ENCODE data around the gene WDR46.

WDR46 gene

DNA sequence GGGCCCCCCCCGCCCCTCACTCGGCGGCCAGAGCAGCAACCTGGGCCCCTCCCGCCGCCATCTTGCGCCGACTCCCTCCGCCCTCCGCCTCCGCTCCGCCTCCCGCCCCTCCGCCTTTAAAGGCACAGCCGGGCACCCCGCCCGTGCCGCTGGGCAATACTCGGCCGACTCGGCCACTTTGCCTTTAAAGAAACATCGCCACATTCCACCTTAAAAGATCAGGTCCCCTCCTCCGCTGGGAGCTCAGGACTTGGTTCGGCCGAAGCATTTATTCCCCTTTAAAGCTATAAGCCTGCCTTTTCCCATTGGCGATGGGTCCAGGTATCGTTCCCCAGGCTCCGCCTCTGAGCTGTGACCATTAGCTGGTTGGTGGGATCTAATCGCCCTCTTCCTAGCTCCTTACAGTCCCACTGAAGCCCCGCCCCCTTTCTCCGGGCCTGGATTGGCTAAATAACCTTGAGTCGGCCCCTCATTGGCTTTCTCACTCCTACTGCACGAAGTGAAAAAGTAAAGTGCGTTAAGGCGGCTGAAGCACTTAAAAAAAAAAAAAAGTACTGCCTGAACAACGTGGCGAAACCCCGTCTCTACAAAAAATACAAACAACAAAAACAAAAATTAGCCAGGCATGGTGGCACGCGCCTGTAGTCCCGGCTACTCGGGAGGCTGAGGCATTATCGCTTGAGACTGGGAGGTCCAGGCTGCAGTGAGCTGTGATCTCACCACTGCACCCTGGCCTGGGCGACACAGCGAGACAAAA lies 28.8 kb upstream of the WDR46 start, which contains the start of gene ZBTB22:
ZBTB22 (minus strand) TSS at position 76 of the 757 bp plus-strand sequence. CDS start 828 bp downstream, outside the sequence.
- no peaks in the 10 kb centered on the region for H3K9me3 ChIP-seq (ENCODE audit: control insufficient read depth, insufficient read depth, low read depth, low read length)
- ChIA-PET POLR2A (interaction anchor here (0.5 to 3.3 kb wide), 35 partner anchors 8 to 1652 kb away, joined by 3 to 57 read pairs (median 5); partner anchors contain the start of genes B3GALT4, CSNK2B, CUTA and KIFC1), CTCF (interaction anchor here (0.6 to 2.9 kb wide), 13 partner anchors 14 to 272 kb away, joined by 3 to 21 read pairs (median 5); partner anchors contain the start of genes B3GALT4 and RGL2)
- H3K4me3 ChIP-seq (ENCODE audit: low read depth, low read length): peak within 1 kb of the TSS; percentile 58
- peak within 1 kb of the TSS; percentile 35 for H3K27ac ChIP-seq (ENCODE audit: extremely low read depth, low read depth, low read length)
- H3K36me3 ChIP-seq (ENCODE audit: control insufficient read depth in 2 of 2, insufficient read depth in 1 of 2, low read length in 2 of 2): peaks cover 14 to 41% of the 10 kb centered on the region in 2 experiments
- peaks cover 25% of the 10 kb centered on the region for H3K4me1 ChIP-seq (ENCODE audit: control insufficient read depth, insufficient read depth, low read length)
- TF ChIP-seq ZNF76 (tag by site-specific recombination; IDR thresholded peaks at IDR 0.05; ENCODE audit: borderline replicate concordance, low read depth): 0 out of 2 replicates have a peak, but pooled peaks have one; percentile 6
- peak; percentile 56; the same call in 1 of the 2 replicates for TF ChIP-seq ZNF324 (tag by site-specific recombination; IDR thresholded peaks at IDR 0.05)
- TF ChIP-seq BCL11B (tag by site-specific recombination; IDR thresholded peaks at IDR 0.05; ENCODE audit: low read depth): no peak
- TF ChIP-seq ZNF391 (tag by site-specific recombination; IDR thresholded peaks at IDR 0.05; ENCODE audit: borderline replicate concordance, low read depth): no peak; the same call in 1 of the 2 replicates
- TF ChIP-seq, protein P1, sequence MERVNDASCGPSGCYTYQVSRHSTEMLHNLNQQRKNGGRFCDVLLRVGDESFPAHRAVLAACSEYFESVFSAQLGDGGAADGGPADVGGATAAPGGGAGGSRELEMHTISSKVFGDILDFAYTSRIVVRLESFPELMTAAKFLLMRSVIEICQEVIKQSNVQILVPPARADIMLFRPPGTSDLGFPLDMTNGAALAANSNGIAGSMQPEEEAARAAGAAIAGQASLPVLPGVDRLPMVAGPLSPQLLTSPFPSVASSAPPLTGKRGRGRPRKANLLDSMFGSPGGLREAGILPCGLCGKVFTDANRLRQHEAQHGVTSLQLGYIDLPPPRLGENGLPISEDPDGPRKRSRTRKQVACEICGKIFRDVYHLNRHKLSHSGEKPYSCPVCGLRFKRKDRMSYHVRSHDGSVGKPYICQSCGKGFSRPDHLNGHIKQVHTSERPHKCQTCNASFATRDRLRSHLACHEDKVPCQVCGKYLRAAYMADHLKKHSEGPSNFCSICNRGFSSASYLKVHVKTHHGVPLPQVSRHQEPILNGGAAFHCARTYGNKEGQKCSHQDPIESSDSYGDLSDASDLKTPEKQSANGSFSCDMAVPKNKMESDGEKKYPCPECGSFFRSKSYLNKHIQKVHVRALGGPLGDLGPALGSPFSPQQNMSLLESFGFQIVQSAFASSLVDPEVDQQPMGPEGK (tag by site-specific recombination; IDR thresholded peaks at IDR 0.05): peak; percentile 43; the same call in 1 of the 2 replicates
- TF ChIP-seq ZSCAN23 (tag by site-specific recombination; IDR thresholded peaks at IDR 0.05): no peak
- TF ChIP-seq, protein P2, sequence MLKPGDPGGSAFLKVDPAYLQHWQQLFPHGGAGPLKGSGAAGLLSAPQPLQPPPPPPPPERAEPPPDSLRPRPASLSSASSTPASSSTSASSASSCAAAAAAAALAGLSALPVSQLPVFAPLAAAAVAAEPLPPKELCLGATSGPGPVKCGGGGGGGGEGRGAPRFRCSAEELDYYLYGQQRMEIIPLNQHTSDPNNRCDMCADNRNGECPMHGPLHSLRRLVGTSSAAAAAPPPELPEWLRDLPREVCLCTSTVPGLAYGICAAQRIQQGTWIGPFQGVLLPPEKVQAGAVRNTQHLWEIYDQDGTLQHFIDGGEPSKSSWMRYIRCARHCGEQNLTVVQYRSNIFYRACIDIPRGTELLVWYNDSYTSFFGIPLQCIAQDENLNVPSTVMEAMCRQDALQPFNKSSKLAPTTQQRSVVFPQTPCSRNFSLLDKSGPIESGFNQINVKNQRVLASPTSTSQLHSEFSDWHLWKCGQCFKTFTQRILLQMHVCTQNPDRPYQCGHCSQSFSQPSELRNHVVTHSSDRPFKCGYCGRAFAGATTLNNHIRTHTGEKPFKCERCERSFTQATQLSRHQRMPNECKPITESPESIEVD (tag by site-specific recombination; IDR thresholded peaks at IDR 0.05): 0 out of 2 replicates have a peak, but pooled peaks have one; percentile 15
- no peak; the same call in 1 of the 2 replicates for TF ChIP-seq ZNF10 (tag by site-specific recombination; IDR thresholded peaks at IDR 0.05)
- TF ChIP-seq, protein P3, sequence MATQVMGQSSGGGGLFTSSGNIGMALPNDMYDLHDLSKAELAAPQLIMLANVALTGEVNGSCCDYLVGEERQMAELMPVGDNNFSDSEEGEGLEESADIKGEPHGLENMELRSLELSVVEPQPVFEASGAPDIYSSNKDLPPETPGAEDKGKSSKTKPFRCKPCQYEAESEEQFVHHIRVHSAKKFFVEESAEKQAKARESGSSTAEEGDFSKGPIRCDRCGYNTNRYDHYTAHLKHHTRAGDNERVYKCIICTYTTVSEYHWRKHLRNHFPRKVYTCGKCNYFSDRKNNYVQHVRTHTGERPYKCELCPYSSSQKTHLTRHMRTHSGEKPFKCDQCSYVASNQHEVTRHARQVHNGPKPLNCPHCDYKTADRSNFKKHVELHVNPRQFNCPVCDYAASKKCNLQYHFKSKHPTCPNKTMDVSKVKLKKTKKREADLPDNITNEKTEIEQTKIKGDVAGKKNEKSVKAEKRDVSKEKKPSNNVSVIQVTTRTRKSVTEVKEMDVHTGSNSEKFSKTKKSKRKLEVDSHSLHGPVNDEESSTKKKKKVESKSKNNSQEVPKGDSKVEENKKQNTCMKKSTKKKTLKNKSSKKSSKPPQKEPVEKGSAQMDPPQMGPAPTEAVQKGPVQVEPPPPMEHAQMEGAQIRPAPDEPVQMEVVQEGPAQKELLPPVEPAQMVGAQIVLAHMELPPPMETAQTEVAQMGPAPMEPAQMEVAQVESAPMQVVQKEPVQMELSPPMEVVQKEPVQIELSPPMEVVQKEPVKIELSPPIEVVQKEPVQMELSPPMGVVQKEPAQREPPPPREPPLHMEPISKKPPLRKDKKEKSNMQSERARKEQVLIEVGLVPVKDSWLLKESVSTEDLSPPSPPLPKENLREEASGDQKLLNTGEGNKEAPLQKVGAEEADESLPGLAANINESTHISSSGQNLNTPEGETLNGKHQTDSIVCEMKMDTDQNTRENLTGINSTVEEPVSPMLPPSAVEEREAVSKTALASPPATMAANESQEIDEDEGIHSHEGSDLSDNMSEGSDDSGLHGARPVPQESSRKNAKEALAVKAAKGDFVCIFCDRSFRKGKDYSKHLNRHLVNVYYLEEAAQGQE (tag by site-specific recombination; IDR thresholded peaks at IDR 0.05): 0 out of 2 replicates have a peak, but pooled peaks have one; percentile 35
- TF ChIP-seq ZBTB21 (tag by site-specific recombination; IDR thresholded peaks at IDR 0.05): peak; percentile 69
- TF ChIP-seq, protein P4, sequence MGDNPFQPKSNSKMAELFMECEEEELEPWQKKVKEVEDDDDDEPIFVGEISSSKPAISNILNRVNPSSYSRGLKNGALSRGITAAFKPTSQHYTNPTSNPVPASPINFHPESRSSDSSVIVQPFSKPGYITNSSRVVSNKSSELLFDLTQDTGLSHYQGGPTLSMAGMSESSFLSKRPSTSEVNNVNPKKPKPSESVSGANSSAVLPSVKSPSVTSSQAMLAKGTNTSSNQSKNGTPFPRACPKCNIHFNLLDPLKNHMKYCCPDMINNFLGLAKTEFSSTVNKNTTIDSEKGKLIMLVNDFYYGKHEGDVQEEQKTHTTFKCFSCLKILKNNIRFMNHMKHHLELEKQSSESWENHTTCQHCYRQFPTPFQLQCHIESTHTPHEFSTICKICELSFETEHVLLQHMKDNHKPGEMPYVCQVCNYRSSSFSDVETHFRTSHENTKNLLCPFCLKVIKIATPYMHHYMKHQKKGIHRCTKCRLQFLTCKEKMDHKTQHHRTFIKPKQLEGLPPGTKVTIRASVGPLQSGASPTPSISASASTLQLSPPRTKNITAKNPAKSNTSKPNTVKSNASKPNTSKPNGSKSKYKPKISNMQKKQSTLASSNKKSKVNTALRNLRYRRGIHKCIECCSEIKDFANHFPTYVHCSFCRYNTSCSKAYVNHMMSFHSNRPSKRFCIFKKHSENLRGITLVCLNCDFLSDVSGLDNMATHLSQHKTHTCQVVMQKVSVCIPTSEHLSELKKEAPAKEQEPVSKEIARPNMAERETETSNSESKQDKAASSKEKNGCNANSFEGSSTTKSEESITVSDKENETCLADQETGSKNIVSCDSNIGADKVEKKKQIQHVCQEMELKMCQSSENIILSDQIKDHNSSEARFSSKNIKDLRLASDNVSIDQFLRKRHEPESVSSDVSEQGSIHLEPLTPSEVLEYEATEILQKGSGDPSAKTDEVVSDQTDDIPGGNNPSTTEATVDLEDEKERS (tag by site-specific recombination; IDR thresholded peaks at IDR 0.05): 0 out of 2 replicates have a peak, but pooled peaks have one; percentile 58
- TF ChIP-seq ZBTB8A (tag by site-specific recombination; IDR thresholded peaks at IDR 0.05): peak; percentile 98
- no peak for TF ChIP-seq ZNF610 (tag by site-specific recombination; IDR thresholded peaks at IDR 0.05; ENCODE audit: borderline replicate concordance)
- TF ChIP-seq ZNF626 (tag by site-specific recombination; IDR thresholded peaks at IDR 0.05): no peak
- TF ChIP-seq, protein P5, sequence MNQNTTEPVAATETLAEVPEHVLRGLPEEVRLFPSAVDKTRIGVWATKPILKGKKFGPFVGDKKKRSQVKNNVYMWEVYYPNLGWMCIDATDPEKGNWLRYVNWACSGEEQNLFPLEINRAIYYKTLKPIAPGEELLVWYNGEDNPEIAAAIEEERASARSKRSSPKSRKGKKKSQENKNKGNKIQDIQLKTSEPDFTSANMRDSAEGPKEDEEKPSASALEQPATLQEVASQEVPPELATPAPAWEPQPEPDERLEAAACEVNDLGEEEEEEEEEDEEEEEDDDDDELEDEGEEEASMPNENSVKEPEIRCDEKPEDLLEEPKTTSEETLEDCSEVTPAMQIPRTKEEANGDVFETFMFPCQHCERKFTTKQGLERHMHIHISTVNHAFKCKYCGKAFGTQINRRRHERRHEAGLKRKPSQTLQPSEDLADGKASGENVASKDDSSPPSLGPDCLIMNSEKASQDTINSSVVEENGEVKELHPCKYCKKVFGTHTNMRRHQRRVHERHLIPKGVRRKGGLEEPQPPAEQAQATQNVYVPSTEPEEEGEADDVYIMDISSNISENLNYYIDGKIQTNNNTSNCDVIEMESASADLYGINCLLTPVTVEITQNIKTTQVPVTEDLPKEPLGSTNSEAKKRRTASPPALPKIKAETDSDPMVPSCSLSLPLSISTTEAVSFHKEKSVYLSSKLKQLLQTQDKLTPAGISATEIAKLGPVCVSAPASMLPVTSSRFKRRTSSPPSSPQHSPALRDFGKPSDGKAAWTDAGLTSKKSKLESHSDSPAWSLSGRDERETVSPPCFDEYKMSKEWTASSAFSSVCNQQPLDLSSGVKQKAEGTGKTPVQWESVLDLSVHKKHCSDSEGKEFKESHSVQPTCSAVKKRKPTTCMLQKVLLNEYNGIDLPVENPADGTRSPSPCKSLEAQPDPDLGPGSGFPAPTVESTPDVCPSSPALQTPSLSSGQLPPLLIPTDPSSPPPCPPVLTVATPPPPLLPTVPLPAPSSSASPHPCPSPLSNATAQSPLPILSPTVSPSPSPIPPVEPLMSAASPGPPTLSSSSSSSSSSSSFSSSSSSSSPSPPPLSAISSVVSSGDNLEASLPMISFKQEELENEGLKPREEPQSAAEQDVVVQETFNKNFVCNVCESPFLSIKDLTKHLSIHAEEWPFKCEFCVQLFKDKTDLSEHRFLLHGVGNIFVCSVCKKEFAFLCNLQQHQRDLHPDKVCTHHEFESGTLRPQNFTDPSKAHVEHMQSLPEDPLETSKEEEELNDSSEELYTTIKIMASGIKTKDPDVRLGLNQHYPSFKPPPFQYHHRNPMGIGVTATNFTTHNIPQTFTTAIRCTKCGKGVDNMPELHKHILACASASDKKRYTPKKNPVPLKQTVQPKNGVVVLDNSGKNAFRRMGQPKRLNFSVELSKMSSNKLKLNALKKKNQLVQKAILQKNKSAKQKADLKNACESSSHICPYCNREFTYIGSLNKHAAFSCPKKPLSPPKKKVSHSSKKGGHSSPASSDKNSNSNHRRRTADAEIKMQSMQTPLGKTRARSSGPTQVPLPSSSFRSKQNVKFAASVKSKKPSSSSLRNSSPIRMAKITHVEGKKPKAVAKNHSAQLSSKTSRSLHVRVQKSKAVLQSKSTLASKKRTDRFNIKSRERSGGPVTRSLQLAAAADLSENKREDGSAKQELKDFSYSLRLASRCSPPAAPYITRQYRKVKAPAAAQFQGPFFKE (tag by site-specific recombination; IDR thresholded peaks at IDR 0.05; ENCODE audit: borderline replicate concordance): no peak
- TF ChIP-seq, protein P6, sequence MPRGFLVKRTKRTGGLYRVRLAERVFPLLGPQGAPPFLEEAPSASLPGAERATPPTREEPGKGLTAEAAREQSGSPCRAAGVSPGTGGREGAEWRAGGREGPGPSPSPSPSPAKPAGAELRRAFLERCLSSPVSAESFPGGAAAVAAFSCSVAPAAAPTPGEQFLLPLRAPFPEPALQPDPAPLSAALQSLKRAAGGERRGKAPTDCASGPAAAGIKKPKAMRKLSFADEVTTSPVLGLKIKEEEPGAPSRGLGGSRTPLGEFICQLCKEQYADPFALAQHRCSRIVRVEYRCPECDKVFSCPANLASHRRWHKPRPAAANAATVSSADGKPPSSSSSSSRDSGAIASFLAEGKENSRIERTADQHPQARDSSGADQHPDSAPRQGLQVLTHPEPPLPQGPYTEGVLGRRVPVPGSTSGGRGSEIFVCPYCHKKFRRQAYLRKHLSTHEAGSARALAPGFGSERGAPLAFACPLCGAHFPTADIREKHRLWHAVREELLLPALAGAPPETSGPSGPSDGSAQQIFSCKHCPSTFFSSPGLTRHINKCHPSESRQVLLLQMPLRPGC (tag by site-specific recombination; IDR thresholded peaks at IDR 0.05): peak; percentile 27; the same call in 1 of the 2 replicates

Measured in HEK293 (cell line).